H1 (cell line): ENCODE data around the gene GMIP. TPM values are rescaled to one million over a fixed set of nuclear protein-coding genes. Genes with fewer than 3 reads are reported as not detected.
A peak's percentile ranks its signal among the peaks of the same experiment; 100 is the strongest.

Experiments used
- CTCF ChIA-PET: fragments of 300-600 bp; sonication (Branson Sonifier 250); formaldehyde crosslinking; loops from one replicate; lab custom pipeline; 2021; ENCODE audit not compliant: partially characterized antibody; lab: Charles Lee
- POLR2A ChIA-PET: fragments of 300-600 bp; sonication (Branson Sonifier 250); formaldehyde crosslinking; loops from one replicate; lab custom pipeline; 2021; ENCODE audit warnings: inconsistent platforms; ENCODE audit not compliant: partially characterized antibody; lab: Charles Lee
- DNase-seq, 2 experiments: peaks; one replicate each; pipeline versions ENCODE4 v3.0.0 to v3.0.0-alpha.2; 2010 to 2022; ENCODE audit warnings: low spot score in 2 of 2, low read depth in 1 of 2, mixed read lengths in 1 of 2
- FAIRE-seq: peaks from 2 replicates; lab custom pipeline; 2011; peaks lifted over from hg19 to GRCh38; lab: Jason Lieb, UNC
- H2AFZ ChIP-seq: 2 replicates; pipeline ENCODE4 v1.8.1; 2012; ENCODE audit warnings: low read length, inconsistent platforms
- H2AK5ac ChIP-seq: 2 replicates; pipeline ENCODE4 v1.6.1; 2013; ENCODE audit warnings: low read depth, low read length
- H2BK120ac ChIP-seq: replicated peaks from 2 replicates; pipeline ENCODE3; 2013; ENCODE audit warnings: low read depth, low read length, inconsistent platforms
- H2BK12ac ChIP-seq: 2 replicates; pipeline ENCODE4 v1.6.1; 2013; ENCODE audit warnings: low read depth, low read length
- H2BK15ac ChIP-seq: 2 replicates; pipeline ENCODE4 v1.6.1; 2013; ENCODE audit warnings: low read length
- H2BK20ac ChIP-seq: 2 replicates; pipeline ENCODE4 v1.6.1; 2013; ENCODE audit warnings: low read length
- H2BK5ac ChIP-seq: 2 replicates; pipeline ENCODE4 v1.6.1; 2013; ENCODE audit warnings: low read depth, low read length
- H3K14ac ChIP-seq: 2 replicates; pipeline ENCODE4 v1.6.1; 2013; ENCODE audit warnings: inconsistent platforms; ENCODE audit not compliant: insufficient read length
- H3K18ac ChIP-seq: 2 replicates; pipeline ENCODE4 v1.6.1; 2013; ENCODE audit warnings: low read length; ENCODE audit errors: extremely low read depth
- H3K23ac ChIP-seq: 2 replicates; pipeline ENCODE4 v1.6.1; 2013; ENCODE audit warnings: inconsistent platforms; ENCODE audit not compliant: insufficient read length
- H3K23me2 ChIP-seq: 2 replicates; pipeline ENCODE4 v1.6.1; 2013; ENCODE audit warnings: low read depth, low read length
- H3K27ac ChIP-seq: 2 replicates; pipeline ENCODE4 v1.6.1; 2011; ENCODE audit warnings: low read depth, low read length, inconsistent platforms
- H3K27me3 ChIP-seq, 4 experiments: replicated peaks in 1 of 4; 1 replicate in 1 of 4; 2 replicates in 3 of 4; pipeline versions ENCODE4 v1.6.1 to v1.8.1; 2011 to 2013; ENCODE audit warnings: low read length in 3 of 4, mild to moderate bottlenecking in 3 of 4, inconsistent platforms in 2 of 4, mixed read lengths in 2 of 4, moderate library complexity in 1 of 4; ENCODE audit not compliant: control insufficient read depth in 3 of 4, insufficient read depth in 3 of 4; ENCODE audit errors: extremely low read depth in 1 of 4
- H3K36me3 ChIP-seq, 4 experiments: 2 replicates each; pipeline versions ENCODE4 v1.6.1 to v1.8.1; 2011 to 2013; ENCODE audit warnings: mild to moderate bottlenecking in 4 of 4, low read length in 3 of 4, moderate library complexity in 2 of 4, control low read depth in 1 of 4, inconsistent platforms in 1 of 4; ENCODE audit not compliant: insufficient read depth in 4 of 4, control insufficient read depth in 2 of 4
- H3K4ac ChIP-seq: replicated peaks from 2 replicates; pipeline ENCODE3; 2013; ENCODE audit warnings: low read length, low read depth, mixed read lengths, inconsistent platforms; ENCODE audit not compliant: insufficient read length
- H3K4me1 ChIP-seq, 4 experiments: replicated peaks in 1 of 4; 1 replicate in 1 of 4; 2 replicates in 3 of 4; pipeline versions ENCODE4 v1.6.1 to v1.8.1; 2011 to 2013; ENCODE audit warnings: low read length in 3 of 4, inconsistent platforms in 2 of 4, mixed read lengths in 1 of 4; ENCODE audit not compliant: insufficient read depth in 4 of 4, control insufficient read depth in 3 of 4
- H3K4me2 ChIP-seq, 2 experiments: 2 replicates each; pipeline versions ENCODE4 v1.6.1 to v1.8.1; 2011 to 2013; ENCODE audit warnings: low read depth in 2 of 2, low read length in 2 of 2, control low read depth in 1 of 2, inconsistent platforms in 1 of 2, mild to moderate bottlenecking in 1 of 2; ENCODE audit not compliant: insufficient read depth in 1 of 2
- H3K4me3 ChIP-seq, 4 experiments: fragments of 200-600, 300-600 bp in 1 of 4; sonication (generic), shearing (Covaris generic), sonication (Bioruptor Twin) in 1 of 4; 2 replicates each; pipeline versions ENCODE4 v1.5.1 to v1.8.1; 2011 to 2016; ENCODE audit warnings: low read length in 4 of 4, low read depth in 3 of 4, control low read depth in 2 of 4, inconsistent platforms in 2 of 4, mild to moderate bottlenecking in 2 of 4, mixed read lengths in 1 of 4, moderate library complexity in 1 of 4; ENCODE audit not compliant: insufficient read depth in 2 of 4; ENCODE audit errors: extremely low read depth in 1 of 4
- H3K56ac ChIP-seq: replicated peaks from 2 replicates; pipeline ENCODE3; 2013; ENCODE audit warnings: low read depth, mild to moderate bottlenecking, mixed read lengths, low read length, inconsistent platforms; ENCODE audit not compliant: insufficient read length
- H3K79me1 ChIP-seq: 2 replicates; pipeline ENCODE4 v1.6.1; 2013; ENCODE audit warnings: low read depth, low read length, control low read depth
- H3K79me2 ChIP-seq, 2 experiments: 2 replicates each; pipeline versions ENCODE4 v1.6.1 to v1.8.1; 2012 to 2013; ENCODE audit warnings: low read length in 2 of 2, mild to moderate bottlenecking in 2 of 2, inconsistent platforms in 1 of 2; ENCODE audit not compliant: insufficient read depth in 2 of 2, control insufficient read depth in 1 of 2
- H3K9ac ChIP-seq, 4 experiments: replicated peaks in 1 of 4; 1 replicate in 1 of 4; 2 replicates in 3 of 4; pipeline versions ENCODE4 v1.6.1 to v1.8.1; 2011 to 2013; ENCODE audit warnings: low read depth in 3 of 4, low read length in 3 of 4, control low read depth in 2 of 4, mild to moderate bottlenecking in 2 of 4, moderate library complexity in 2 of 4, inconsistent platforms in 1 of 4; ENCODE audit errors: extremely low read depth in 1 of 4
- H3K9me3 ChIP-seq, 2 experiments: 2 replicates each; pipeline versions ENCODE4 v1.6.1 to v1.8.1; 2012 to 2013; ENCODE audit warnings: mild to moderate bottlenecking in 2 of 2, moderate library complexity in 2 of 2, control low read depth in 1 of 2, inconsistent platforms in 1 of 2, low read depth in 1 of 2, low read length in 1 of 2, mixed read lengths in 1 of 2; ENCODE audit not compliant: insufficient read depth in 2 of 2
- H4K20me1 ChIP-seq, 2 experiments: replicated peaks in 1 of 2; 2 replicates each; pipeline versions ENCODE3 to v1.8.1; 2011 to 2013; ENCODE audit warnings: inconsistent platforms in 2 of 2, low read length in 2 of 2, mild to moderate bottlenecking in 1 of 2; ENCODE audit not compliant: insufficient read depth in 2 of 2, control insufficient read depth in 1 of 2
- H4K5ac ChIP-seq: 2 replicates; pipeline ENCODE4 v1.6.1; 2013; ENCODE audit warnings: low read length, low read depth, mixed read lengths, inconsistent platforms; ENCODE audit not compliant: insufficient read length
- H4K8ac ChIP-seq: 2 replicates; pipeline ENCODE4 v1.8.0; 2013; ENCODE audit warnings: mild to moderate bottlenecking, moderate library complexity, low read length, inconsistent platforms; ENCODE audit not compliant: insufficient read depth; ENCODE audit errors: extremely low read depth
- H4K91ac ChIP-seq: replicated peaks from 2 replicates; pipeline ENCODE3; 2013; ENCODE audit warnings: low read length, mixed read lengths, inconsistent platforms; ENCODE audit not compliant: insufficient read length
- CHD1 ChIP-seq: IDR thresholded peaks from 2 replicates; pipeline ENCODE4 v1.6.1; 2012; ENCODE audit warnings: low read depth, low read length, improper control_type of control experiment
- CTBP2 ChIP-seq: IDR thresholded peaks from 2 replicates; pipeline ENCODE4 v1.7.0; 2011; ENCODE audit warnings: borderline replicate concordance, mild to moderate bottlenecking, moderate library complexity, mixed read lengths, low read length; ENCODE audit not compliant: insufficient read depth, insufficient read length
- WGBS, 2 experiments: shearing (Covaris generic) in 1 of 2; methylation state at CpG; one replicate each; pipeline versions ENCODE4 v1.1.6 to v1.1.7; 2013 to 2015; ENCODE audit warnings: low lambda C conversion rate in 2 of 2, mixed read lengths in 2 of 2, inconsistent platforms in 1 of 2, low coverage in 1 of 2, missing lambda C conversion rate in 1 of 2; ENCODE audit not compliant: insufficient replicate concordance in 2 of 2, insufficient coverage in 1 of 2, insufficient read length in 1 of 2; ENCODE audit errors: extremely low coverage in 1 of 2, missing lambda C conversion rate in 1 of 2; 5-methylcytosine and 5-hydroxymethylcytosine counted together
- polyA plus RNA-seq, 7 experiments: library from polyadenylated mRNA; depleted of rRNA in 3 of 7; stranded (reverse) in 5 of 7; unstranded in 2 of 7; fragments of >200 nt in 5 of 7; fragments of 200-250 nt in 2 of 7; gene quantifications; 1 replicate in 5 of 7; 2 replicates in 1 of 7; 4 replicates in 1 of 7; pipeline versions ENCODE4 v1.2.1 to v1.2.3, GENCODE V29; 2011 to 2013; ENCODE audit warnings: missing spikeins in 2 of 7, mixed read lengths in 2 of 7
- total RNA-seq: library from RNA; stranded (reverse); fragmentation: NEBNext Ultra II Directional; extraction: Animal tissue kit (Norgen Biotek cat#: 25700); gene quantifications from 2 replicates; pipeline ENCODE4 v1.2.1, GENCODE V29; 2021

GMIP gene
- total and polyA plus RNA-seq, 2 of the 8 experiments (the other 6 are each of a cell fraction or from before 2014, with no cell fraction given) = 5.7 to 18.1 TPM

GRCh38 chr19:19626516-19627472 is 16.7 kb downstream of the GMIP start:
- Histone ChIP-seq H3K4me3 (peak overlapping the region; percentile 69 to 82 (median 74)), H2BK120ac (no peak overlapping the region), H3K4ac (no peak overlapping the region), H3K18ac (no peak overlapping the region; the same call in 1 of the 2 replicates), H3K4me2 (peak overlapping the region; percentile 91 to 95), H3K27ac (0 out of 2 replicates have a peak overlapping the region, but pooled peaks have one; percentile 72), H3K56ac (no peak overlapping the region), H3K23ac (no peak overlapping the region), H3K4me1 (peaks cover 0 to 11% (median 8%) of the 10 kb centered on the region in 4 experiments; a peak in 5 of 7 replicates), H3K79me1 (peaks cover 10% of the 10 kb centered on the region), H3K36me3 (peaks cover 6 to 10% (median 8%) of the 10 kb centered on the region in 4 experiments; a peak in 7 of 8 replicates), H2AFZ (no peak overlapping the region), H3K27me3 (no peaks in the 10 kb centered on the region), H2BK12ac (peak overlapping the region; percentile 61; the same call in 1 of the 2 replicates), H2BK15ac (peak overlapping the region; percentile 88; the same call in 1 of the 2 replicates), H3K14ac (no peak overlapping the region), H4K8ac (peak overlapping the region; percentile 42), H2AK5ac (peak overlapping the region; percentile 77), H3K23me2 (peaks cover 10% of the 10 kb centered on the region), H3K9ac (peak overlapping the region in 3 of 4 experiments; percentile 68 to 78 (median 76); a peak in 5 of 7 replicates), H2BK5ac (no peak overlapping the region; the same call in 1 of the 2 replicates), H2BK20ac (no peak overlapping the region), H4K5ac (no peak overlapping the region), H3K9me3 (no peaks in the 10 kb centered on the region), H4K91ac (peak overlapping the region; percentile 70), H4K20me1 (peaks cover 3 to 9% of the 10 kb centered on the region in 2 experiments), H3K79me2 (peaks cover 0 to 18% of the 10 kb centered on the region in 2 experiments; a peak in 3 of 4 replicates)
- FAIRE-seq (no peak), DNase-seq (no peak)
- TF ChIP-seq CHD1 = no peak
- TF ChIP-seq CTBP2 = no peak
- 95% methylated on average over 48 of the region's 48 CpGs; no CpG with 5 or more reads in 1 of the 2 experiments for WGBS, 2 experiments
- ChIA-PET CTCF (interaction anchor here (0.6 to 1.7 kb wide), 8 partner anchors 19 to 371 kb away, joined by 3 to 6 read pairs (median 3); no protein-coding TSS in a partner anchor), POLR2A (interaction anchor here (0.5 to 4.2 kb wide), 14 partner anchors 8 to 275 kb away, joined by 3 to 46 read pairs (median 3); partner anchors contain the start of genes GMIP, NDUFA13, PBX4 and TSSK6)
